Measurements from ENCODE around the gene ATP5F1D.

DNA sequence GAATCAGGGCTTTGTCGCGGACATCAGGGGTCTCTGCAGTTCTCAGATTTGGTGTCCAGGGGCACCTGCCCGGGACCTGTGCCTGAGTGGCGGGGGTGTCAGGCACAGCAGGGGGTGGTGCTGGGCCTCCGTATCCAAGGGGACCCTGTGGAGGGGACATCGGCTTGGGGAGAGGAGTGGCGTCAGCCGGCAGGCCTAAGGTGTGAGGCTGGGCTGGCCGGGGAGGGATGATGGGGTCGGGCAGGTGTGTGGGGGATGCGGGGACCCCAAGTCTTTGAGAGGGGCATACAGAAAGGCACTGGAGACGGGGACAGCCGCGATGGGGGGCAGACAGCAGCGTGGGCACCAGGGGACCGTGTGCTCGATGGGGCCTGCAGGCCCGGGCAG lies 46.7 kb downstream of the ATP5F1D start:
- TF ChIP-seq, protein P1, sequence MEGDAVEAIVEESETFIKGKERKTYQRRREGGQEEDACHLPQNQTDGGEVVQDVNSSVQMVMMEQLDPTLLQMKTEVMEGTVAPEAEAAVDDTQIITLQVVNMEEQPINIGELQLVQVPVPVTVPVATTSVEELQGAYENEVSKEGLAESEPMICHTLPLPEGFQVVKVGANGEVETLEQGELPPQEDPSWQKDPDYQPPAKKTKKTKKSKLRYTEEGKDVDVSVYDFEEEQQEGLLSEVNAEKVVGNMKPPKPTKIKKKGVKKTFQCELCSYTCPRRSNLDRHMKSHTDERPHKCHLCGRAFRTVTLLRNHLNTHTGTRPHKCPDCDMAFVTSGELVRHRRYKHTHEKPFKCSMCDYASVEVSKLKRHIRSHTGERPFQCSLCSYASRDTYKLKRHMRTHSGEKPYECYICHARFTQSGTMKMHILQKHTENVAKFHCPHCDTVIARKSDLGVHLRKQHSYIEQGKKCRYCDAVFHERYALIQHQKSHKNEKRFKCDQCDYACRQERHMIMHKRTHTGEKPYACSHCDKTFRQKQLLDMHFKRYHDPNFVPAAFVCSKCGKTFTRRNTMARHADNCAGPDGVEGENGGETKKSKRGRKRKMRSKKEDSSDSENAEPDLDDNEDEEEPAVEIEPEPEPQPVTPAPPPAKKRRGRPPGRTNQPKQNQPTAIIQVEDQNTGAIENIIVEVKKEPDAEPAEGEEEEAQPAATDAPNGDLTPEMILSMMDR (IDR thresholded peaks at IDR 0.05; ENCODE audit: insufficient read depth, low read length), result no peak
- TF ChIP-seq, protein P2, sequence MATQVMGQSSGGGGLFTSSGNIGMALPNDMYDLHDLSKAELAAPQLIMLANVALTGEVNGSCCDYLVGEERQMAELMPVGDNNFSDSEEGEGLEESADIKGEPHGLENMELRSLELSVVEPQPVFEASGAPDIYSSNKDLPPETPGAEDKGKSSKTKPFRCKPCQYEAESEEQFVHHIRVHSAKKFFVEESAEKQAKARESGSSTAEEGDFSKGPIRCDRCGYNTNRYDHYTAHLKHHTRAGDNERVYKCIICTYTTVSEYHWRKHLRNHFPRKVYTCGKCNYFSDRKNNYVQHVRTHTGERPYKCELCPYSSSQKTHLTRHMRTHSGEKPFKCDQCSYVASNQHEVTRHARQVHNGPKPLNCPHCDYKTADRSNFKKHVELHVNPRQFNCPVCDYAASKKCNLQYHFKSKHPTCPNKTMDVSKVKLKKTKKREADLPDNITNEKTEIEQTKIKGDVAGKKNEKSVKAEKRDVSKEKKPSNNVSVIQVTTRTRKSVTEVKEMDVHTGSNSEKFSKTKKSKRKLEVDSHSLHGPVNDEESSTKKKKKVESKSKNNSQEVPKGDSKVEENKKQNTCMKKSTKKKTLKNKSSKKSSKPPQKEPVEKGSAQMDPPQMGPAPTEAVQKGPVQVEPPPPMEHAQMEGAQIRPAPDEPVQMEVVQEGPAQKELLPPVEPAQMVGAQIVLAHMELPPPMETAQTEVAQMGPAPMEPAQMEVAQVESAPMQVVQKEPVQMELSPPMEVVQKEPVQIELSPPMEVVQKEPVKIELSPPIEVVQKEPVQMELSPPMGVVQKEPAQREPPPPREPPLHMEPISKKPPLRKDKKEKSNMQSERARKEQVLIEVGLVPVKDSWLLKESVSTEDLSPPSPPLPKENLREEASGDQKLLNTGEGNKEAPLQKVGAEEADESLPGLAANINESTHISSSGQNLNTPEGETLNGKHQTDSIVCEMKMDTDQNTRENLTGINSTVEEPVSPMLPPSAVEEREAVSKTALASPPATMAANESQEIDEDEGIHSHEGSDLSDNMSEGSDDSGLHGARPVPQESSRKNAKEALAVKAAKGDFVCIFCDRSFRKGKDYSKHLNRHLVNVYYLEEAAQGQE (IDR thresholded peaks at IDR 0.05; ENCODE audit: insufficient replicate concordance, low read depth), result no peak

Measured in HL-60 (cell line).